Cardiac fibroblast (primary cell): ENCODE measurements around the gene REG4.
"Not testable (repeated sequence)": the region's sequence is repeated elsewhere in the genome, so short reads cannot be mapped to it uniquely, and the experiment has no call there.

Experiments used
- DNase-seq, 2 donors: peaks; one replicate each; pipeline versions ENCODE4 v3.0.0 to v3.0.0-alpha.2; 2010; ENCODE audit warnings: low read depth in 2 of 2
- H3K4me3 ChIP-seq, 2 donors: replicated peaks in 1 of 2; 1 replicate in 1 of 2; 2 replicates in 1 of 2; pipeline ENCODE4 v1.5.1; 2011; ENCODE audit warnings: low read depth in 2 of 2, low read length in 2 of 2, mild to moderate bottlenecking in 2 of 2, moderate library complexity in 1 of 2
- CTCF ChIP-seq: IDR thresholded peaks from one replicate; pipeline ENCODE4 v1.5.1; 2011; ENCODE audit warnings: low read depth, mild to moderate bottlenecking, low read length, inconsistent platforms

The REG4 gene

GRCh38 chr1:119794230-119794875, 16.9 kb downstream of the REG4 start:
- DNase-seq, result no peak
- H3K4me3 ChIP-seq, result no peak overlapping the region
- TF ChIP-seq CTCF, result no peak

GRCh38 chr1:119791377-119791776, 19.9 kb downstream of the REG4 start:
- no peak for DNase-seq
- H3K4me3 ChIP-seq, result no peak overlapping the region
- TF ChIP-seq CTCF, result no peak

- no peak overlapping the region for H3K4me3 ChIP-seq
- DNase-seq, result no peak
- TF ChIP-seq CTCF, result no peak
These were observed 20.6 kb downstream of the REG4 start for GRCh38 chr1:119790451-119791198.

- no peak for TF ChIP-seq CTCF
- DNase-seq, result peak; percentile 28 to 35
- H3K4me3 ChIP-seq, result no peak overlapping the region
These were observed 23.5 kb downstream of the REG4 start for GRCh38 chr1:119787776-119788175.

- H3K4me3 ChIP-seq, result not testable (repeated sequence)
- peak in 1 of 2 donors; percentile 9 for DNase-seq
These were observed 24.7 kb downstream of the REG4 start for GRCh38 chr1:119786473-119787050.

GRCh38 chr1:119786046-119786445, 25.2 kb downstream of the REG4 start:
- DNase-seq, H3K4me3 ChIP-seq: not testable (repeated sequence)

- DNase-seq, result peak; percentile 13 to 91
- H3K4me3 ChIP-seq, result no peak overlapping the region
- no peak for TF ChIP-seq CTCF
These were observed 27.0 kb downstream of the REG4 start for GRCh38 chr1:119784191-119784781.
